ENCODE results near the gene LIN9.

DNA sequence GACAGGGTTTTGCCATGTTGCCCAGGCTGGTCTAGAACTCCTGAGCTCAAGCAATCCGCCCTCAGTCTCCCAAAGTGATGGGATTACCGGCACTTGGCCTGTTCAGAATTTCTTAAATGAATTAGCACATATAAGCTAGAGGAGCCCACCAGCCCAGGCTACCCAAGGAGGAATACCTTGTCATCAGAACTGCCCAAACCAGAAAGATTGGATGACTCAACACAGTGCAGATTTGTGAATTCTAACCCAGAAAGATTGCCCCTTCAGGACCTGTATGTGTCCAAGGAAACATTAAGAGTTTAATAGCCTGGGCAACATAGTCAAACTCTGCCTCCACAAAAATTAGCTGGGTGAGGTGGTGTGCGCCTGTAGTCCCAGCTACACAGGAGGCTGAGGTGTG, 14.0 kb upstream of the LIN9 start:
- no peak for TF ChIP-seq CTCF (IDR thresholded peaks at IDR 0.05)
- TF ChIP-seq EP300 (IDR thresholded peaks at IDR 0.05): no peak

All from sigmoid colon (tissue), 4 donors.